Keratinocyte (primary cell): ENCODE data around the gene CCDC8. TPM values are rescaled to one million over a fixed set of nuclear protein-coding genes. Genes with fewer than 3 reads are reported as not detected.

Experiments used
- DNase-seq: peaks from one replicate; pipeline ENCODE4 v3.0.0-alpha.2; 2011; ENCODE audit warnings: low read depth, missing footprints, low spot score
- FAIRE-seq: peaks from 2 replicates; lab custom pipeline; 2011; peaks lifted over from hg19 to GRCh38; lab: Jason Lieb, UNC
- H2AFZ ChIP-seq: 2 replicates; pipeline ENCODE4 v1.6.0; 2012; ENCODE audit warnings: low read length, control low read depth, inconsistent platforms; ENCODE audit not compliant: control insufficient read depth
- H3K27ac ChIP-seq: 2 replicates; pipeline ENCODE4 v1.5.1; 2011; ENCODE audit warnings: low read length; ENCODE audit not compliant: control insufficient read depth, insufficient read depth
- H3K27me3 ChIP-seq: 3 replicates; pipeline ENCODE4 v1.6.0; 2011; ENCODE audit warnings: low read length; ENCODE audit not compliant: control insufficient read depth, insufficient read depth; ENCODE audit errors: extremely low read depth
- H3K36me3 ChIP-seq, 2 experiments: 2 replicates in 1 of 2; 3 replicates in 1 of 2; pipeline ENCODE4 v1.5.1; 2011; ENCODE audit warnings: low read length in 2 of 2, mild to moderate bottlenecking in 1 of 2; ENCODE audit not compliant: control insufficient read depth in 2 of 2, insufficient read depth in 2 of 2; ENCODE audit errors: extremely low read depth in 1 of 2
- H3K4me1 ChIP-seq: 3 replicates; pipeline ENCODE4 v1.5.1; 2011; ENCODE audit warnings: low read length; ENCODE audit not compliant: control insufficient read depth, insufficient read depth; ENCODE audit errors: extremely low read depth
- H3K4me2 ChIP-seq: 3 replicates; pipeline ENCODE4 v1.6.0; 2011; ENCODE audit warnings: low read depth, low read length; ENCODE audit not compliant: control insufficient read depth, insufficient read depth; ENCODE audit errors: extremely low read depth
- H3K4me3 ChIP-seq, 3 experiments: fragments of 200-600 bp in 1 of 3; sonication (generic) in 1 of 3; 2 replicates in 2 of 3; 3 replicates in 1 of 3; pipeline ENCODE4 v1.5.1; 2011 to 2016; ENCODE audit warnings: low read length in 3 of 3, mild to moderate bottlenecking in 3 of 3, control low read depth in 2 of 3, inconsistent platforms in 1 of 3, low read depth in 1 of 3, mixed read lengths in 1 of 3, mixed run types in 1 of 3, moderate library complexity in 1 of 3; ENCODE audit not compliant: control insufficient read depth in 2 of 3, insufficient read depth in 2 of 3; ENCODE audit errors: extremely low read depth in 1 of 3
- H3K79me2 ChIP-seq: 2 replicates; pipeline ENCODE4 v1.6.0; 2012; ENCODE audit warnings: low read length; ENCODE audit not compliant: control insufficient read depth, insufficient read depth
- H3K9ac ChIP-seq: 3 replicates; pipeline ENCODE4 v1.6.0; 2011; ENCODE audit warnings: low read length; ENCODE audit not compliant: control insufficient read depth, insufficient read depth; ENCODE audit errors: extremely low read depth
- H3K9me1 ChIP-seq: 3 replicates; pipeline ENCODE4 v1.6.0; 2011; ENCODE audit warnings: low read length; ENCODE audit not compliant: control insufficient read depth, insufficient read depth; ENCODE audit errors: extremely low read depth
- H3K9me3 ChIP-seq: 2 replicates; pipeline ENCODE4 v1.5.1; 2012; ENCODE audit warnings: low read depth, low read length; ENCODE audit not compliant: control insufficient read depth
- H4K20me1 ChIP-seq: 3 replicates; pipeline ENCODE4 v1.6.0; 2011; ENCODE audit warnings: low read length; ENCODE audit not compliant: control insufficient read depth, insufficient read depth; ENCODE audit errors: extremely low read depth
- EZH2 ChIP-seq: IDR thresholded peaks from one replicate; pipeline ENCODE4 v1.6.1; 2012; ENCODE audit warnings: inconsistent platforms, mild to moderate bottlenecking, low read length, moderate library complexity
- dilution Hi-C: fragments of 300-500 bp; cut with MboI; formaldehyde crosslinking; loops from one replicate; pipeline ENCODE4 v1.7.0; 2020; ENCODE audit warnings: low sequenced_read_pairs; ENCODE audit not compliant: extremely low pct_ligation_motif_present
- polyA plus RNA-seq, 5 experiments: library from polyadenylated mRNA; depleted of rRNA in 3 of 5; stranded (reverse) in 3 of 5; stranded (forward) in 1 of 5; unstranded in 1 of 5; fragments of >200 nt; gene quantifications; 1 replicate in 1 of 5; 2 replicates in 3 of 5; 3 replicates in 1 of 5; pipeline versions ENCODE4 v1.2.1 to v1.2.3, GENCODE V29; 2011 to 2012; ENCODE audit warnings: missing spikeins in 2 of 5, low read depth in 1 of 5, low replicate concordance in 1 of 5
- TF ChIP-seq, protein P1 (sequence below), 3 experiments: IDR thresholded peaks in 1 of 3; conservative IDR thresholded peaks in 1 of 3; optimal IDR thresholded peaks in 1 of 3; 2 replicates in 2 of 3; 3 replicates in 1 of 3; pipeline versions ENCODE3 to v1.5.1; 2011; ENCODE audit warnings: low read length in 3 of 3, mild to moderate bottlenecking in 3 of 3, moderate library complexity in 2 of 3, control low read depth in 1 of 3, inconsistent platforms in 1 of 3; ENCODE audit not compliant: insufficient read depth in 2 of 3; ENCODE audit errors: extremely low read depth in 1 of 3

Gene CCDC8
- polyA plus RNA-seq, 1 donor (not counting 4 experiments of a cell fraction or from before 2014, with no cell fraction given) = 5.2 TPM

DNA sequence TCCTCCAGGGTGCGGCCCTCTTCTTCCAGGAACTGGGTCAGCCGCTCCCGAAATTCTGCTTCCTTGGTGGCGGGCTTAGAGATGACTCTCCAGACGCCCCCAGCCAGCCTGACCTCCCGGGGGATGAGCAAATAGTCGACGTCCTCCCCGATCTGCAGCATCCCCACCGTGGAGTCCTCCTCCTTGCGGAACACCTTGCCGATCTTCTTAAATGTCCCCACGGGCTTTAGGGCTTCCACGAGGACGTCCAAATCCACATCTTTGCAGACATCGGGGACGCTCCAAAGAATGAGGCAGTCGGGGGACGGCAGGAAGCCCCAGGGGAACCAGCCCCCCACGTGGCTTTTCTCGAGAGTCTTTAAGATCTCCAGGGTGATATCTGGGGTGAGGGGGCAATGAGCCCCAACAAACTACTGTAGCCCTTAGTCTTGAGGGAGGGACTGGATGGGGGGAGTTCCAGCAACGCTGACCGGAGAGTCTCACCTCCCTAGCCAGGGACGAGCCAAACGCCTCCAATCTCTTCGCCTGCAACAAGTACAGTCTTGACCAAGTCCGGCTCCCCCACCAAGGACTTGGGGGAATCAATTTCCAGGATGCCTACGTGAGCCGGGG, 608 bp downstream of the CCDC8 start:
- Histone ChIP-seq H3K9me1 (no peaks in the 10 kb centered on the region), H3K79me2 (peaks cover 10% of the 10 kb centered on the region), H2AFZ (peak overlapping the region; percentile 51), H3K4me3 (peak overlapping the region; percentile 20 to 62 (median 61)), H3K4me2 (peak overlapping the region; percentile 75), H3K27ac (peak overlapping the region; percentile 13), H3K27me3 (peaks cover 16% of the 10 kb centered on the region), H3K9ac (peak overlapping the region; percentile 56), H4K20me1 (no peaks in the 10 kb centered on the region), H3K4me1 (peaks cover 10% of the 10 kb centered on the region), H3K9me3 (no peaks in the 10 kb centered on the region), H3K36me3 (no peaks in the 10 kb centered on the region)
- dilution Hi-C loops = no loop called here
- DNase-seq (no peak), FAIRE-seq (no peak)
- TF ChIP-seq EZH2 = no peak
- TF ChIP-seq, protein P1, sequence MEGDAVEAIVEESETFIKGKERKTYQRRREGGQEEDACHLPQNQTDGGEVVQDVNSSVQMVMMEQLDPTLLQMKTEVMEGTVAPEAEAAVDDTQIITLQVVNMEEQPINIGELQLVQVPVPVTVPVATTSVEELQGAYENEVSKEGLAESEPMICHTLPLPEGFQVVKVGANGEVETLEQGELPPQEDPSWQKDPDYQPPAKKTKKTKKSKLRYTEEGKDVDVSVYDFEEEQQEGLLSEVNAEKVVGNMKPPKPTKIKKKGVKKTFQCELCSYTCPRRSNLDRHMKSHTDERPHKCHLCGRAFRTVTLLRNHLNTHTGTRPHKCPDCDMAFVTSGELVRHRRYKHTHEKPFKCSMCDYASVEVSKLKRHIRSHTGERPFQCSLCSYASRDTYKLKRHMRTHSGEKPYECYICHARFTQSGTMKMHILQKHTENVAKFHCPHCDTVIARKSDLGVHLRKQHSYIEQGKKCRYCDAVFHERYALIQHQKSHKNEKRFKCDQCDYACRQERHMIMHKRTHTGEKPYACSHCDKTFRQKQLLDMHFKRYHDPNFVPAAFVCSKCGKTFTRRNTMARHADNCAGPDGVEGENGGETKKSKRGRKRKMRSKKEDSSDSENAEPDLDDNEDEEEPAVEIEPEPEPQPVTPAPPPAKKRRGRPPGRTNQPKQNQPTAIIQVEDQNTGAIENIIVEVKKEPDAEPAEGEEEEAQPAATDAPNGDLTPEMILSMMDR (optimal IDR thresholded peaks at IDR 0.05 in 1 of 3, IDR thresholded peaks at IDR 0.05 in 1 of 3, conservative IDR thresholded peaks at IDR 0.05 in 1 of 3; ENCODE audit: extremely low read depth in 1 of 3, insufficient read depth in 2 of 3, low read length in 3 of 3) = no peak

DNA sequence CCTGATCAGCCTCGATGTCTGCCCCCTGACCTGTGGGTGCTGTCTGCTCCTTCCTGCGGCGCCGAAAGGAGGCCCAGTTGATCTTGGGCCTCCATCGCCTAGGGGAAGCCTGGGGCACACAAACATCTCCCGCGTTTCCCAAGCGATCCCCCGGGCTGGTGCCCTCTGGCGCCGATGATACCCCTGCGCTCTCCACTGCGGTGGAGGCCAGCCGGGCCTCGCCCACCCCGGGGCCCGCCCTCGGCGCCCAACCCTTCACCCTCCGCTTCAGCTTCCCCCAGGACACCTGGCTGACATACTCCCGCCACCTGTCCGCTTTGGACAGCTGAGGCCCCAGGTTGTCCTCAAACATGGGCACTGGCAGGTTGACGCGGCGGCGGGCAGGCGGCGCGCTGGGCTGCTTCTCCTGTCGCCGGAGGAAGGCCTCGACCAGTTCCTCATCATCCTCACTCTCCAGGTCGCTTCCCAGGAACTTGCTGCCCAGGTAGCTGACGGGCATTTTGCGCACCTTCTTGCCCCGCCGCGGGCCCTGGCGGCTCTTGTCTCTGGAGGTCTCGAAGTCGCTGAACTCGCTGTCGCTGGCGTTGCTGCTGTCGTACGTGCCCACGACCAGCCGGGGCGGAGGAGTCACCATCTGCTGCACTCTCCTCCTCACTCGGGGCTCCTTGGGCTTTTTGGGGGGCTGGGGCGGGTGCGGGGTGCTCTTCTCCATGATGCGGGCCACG, 1.3 kb downstream of the CCDC8 start:
- H3K4me3 ChIP-seq = peak overlapping the region; percentile 18 to 62 (median 31)
- H3K9me1 ChIP-seq = no peaks in the 10 kb centered on the region
- no peaks in the 10 kb centered on the region for H3K9me3 ChIP-seq
- FAIRE-seq (no peak), DNase-seq (no peak)
- H4K20me1 ChIP-seq = no peaks in the 10 kb centered on the region
- peak overlapping the region; percentile 75 for H3K4me2 ChIP-seq
- H3K4me1 ChIP-seq = peaks cover 10% of the 10 kb centered on the region
- no peak overlapping the region for H2AFZ ChIP-seq
- dilution Hi-C loops = no loop called here
- no peak overlapping the region for H3K27ac ChIP-seq
- H3K9ac ChIP-seq = no peak overlapping the region
- H3K36me3 ChIP-seq = no peaks in the 10 kb centered on the region
- peaks cover 16% of the 10 kb centered on the region for H3K27me3 ChIP-seq
- H3K79me2 ChIP-seq = peaks cover 10% of the 10 kb centered on the region
- no peak for TF ChIP-seq EZH2
- TF ChIP-seq, protein P1 (optimal IDR thresholded peaks at IDR 0.05 in 1 of 3, IDR thresholded peaks at IDR 0.05 in 1 of 3, conservative IDR thresholded peaks at IDR 0.05 in 1 of 3; ENCODE audit: extremely low read depth in 1 of 3, insufficient read depth in 2 of 3, low read length in 3 of 3) = peak in 1 of 3 experiments; percentile 4
